IMR-90 (cell line): ENCODE measurements around the gene CUBN. TPM values are rescaled to one million over a fixed set of nuclear protein-coding genes. Genes with fewer than 3 reads are reported as not detected.

Experiments used
- ATAC-seq: fragments of 200-7000 bp; cut with Tn5 transposase; 2 replicates; pipeline ENCODE4 v1.9.1; 2020; ENCODE audit warnings: low read depth, mild to moderate bottlenecking, moderate library complexity
- BruUV-seq: library from RNA; stranded (reverse); fragments of 400-500 nt; replicated peaks from 2 replicates; lab custom pipeline; 2021; lab: Mats Ljungman, UMichigan
- CTCF ChIA-PET: fragments of 300-600 bp; formaldehyde crosslinking; extraction: SDS; loops from one replicate; lab custom pipeline; 2021; ENCODE audit warnings: antibody characterized with exemption; lab: Yijun Ruan, JAX
- POLR2A ChIA-PET: fragments of 300-600 bp; sonication (Branson Sonifier 250); formaldehyde crosslinking; loops from one replicate; lab custom pipeline; 2022; ENCODE audit warnings: antibody characterized with exemption; ENCODE audit not compliant: unreplicated experiment; lab: Charles Lee
- DNase-seq: peaks from one replicate; pipeline ENCODE4 v3.0.0; 2013
- H2AFZ ChIP-seq: replicated peaks from 2 replicates; pipeline ENCODE3; 2013; ENCODE audit warnings: low read length, mild to moderate bottlenecking; ENCODE audit not compliant: poor library complexity
- H2AK5ac ChIP-seq: 2 replicates; pipeline ENCODE4 v1.6.1; 2013; ENCODE audit warnings: low read depth, low read length, inconsistent platforms
- H2AK9ac ChIP-seq: replicated peaks from 2 replicates; pipeline ENCODE3; 2013; ENCODE audit warnings: mild to moderate bottlenecking, low read depth, low read length, moderate library complexity; ENCODE audit not compliant: poor library complexity
- H2BK120ac ChIP-seq: 2 replicates; pipeline ENCODE4 v1.6.1; 2013; ENCODE audit warnings: low read depth, low read length, inconsistent platforms
- H2BK15ac ChIP-seq: 3 replicates; pipeline ENCODE4 v1.6.1; 2013; ENCODE audit warnings: low read depth, low read length, inconsistent platforms
- H2BK20ac ChIP-seq: 2 replicates; pipeline ENCODE4 v1.6.1; 2013; ENCODE audit warnings: low read depth, mild to moderate bottlenecking, inconsistent platforms, low read length, moderate library complexity
- H2BK5ac ChIP-seq: 2 replicates; pipeline ENCODE4 v1.6.1; 2013; ENCODE audit warnings: mild to moderate bottlenecking, low read depth, low read length, inconsistent platforms; ENCODE audit not compliant: poor library complexity, severe bottlenecking
- H3K14ac ChIP-seq: replicated peaks from 2 replicates; pipeline ENCODE4 v1.6.1; 2013; ENCODE audit warnings: low read depth, low read length, inconsistent platforms
- H3K18ac ChIP-seq: 2 replicates; pipeline ENCODE4 v1.6.1; 2013; ENCODE audit warnings: low read depth, low read length, control low read depth
- H3K23ac ChIP-seq: 2 replicates; pipeline ENCODE4 v1.6.1; 2013; ENCODE audit warnings: low read depth, low read length, inconsistent platforms
- H3K27ac ChIP-seq: 2 replicates; pipeline ENCODE4 v1.5.1; 2013; ENCODE audit warnings: mild to moderate bottlenecking, control low read depth, low read length; ENCODE audit not compliant: insufficient read depth
- H3K27me3 ChIP-seq: 2 replicates; pipeline ENCODE4 v1.6.1; 2013; ENCODE audit warnings: low read length; ENCODE audit not compliant: control insufficient read depth, insufficient read depth
- H3K36me3 ChIP-seq: 2 replicates; pipeline ENCODE4 v1.6.1; 2013; ENCODE audit warnings: low read length, mixed read lengths; ENCODE audit not compliant: control insufficient read depth, insufficient read depth
- H3K4ac ChIP-seq: 2 replicates; pipeline ENCODE4 v1.6.1; 2013; ENCODE audit warnings: low read depth, low read length, inconsistent platforms
- H3K4me1 ChIP-seq: 2 replicates; pipeline ENCODE4 v1.6.1; 2013; ENCODE audit warnings: low read length, mixed read lengths; ENCODE audit not compliant: control insufficient read depth, insufficient read depth
- H3K4me2 ChIP-seq: 2 replicates; pipeline ENCODE4 v1.6.1; 2013; ENCODE audit warnings: low read depth, mild to moderate bottlenecking, control low read depth, low read length, moderate library complexity
- H3K4me3 ChIP-seq: 2 replicates; pipeline ENCODE4 v1.5.1; 2013; ENCODE audit warnings: low read depth, mild to moderate bottlenecking, control low read depth, low read length, moderate library complexity; ENCODE audit not compliant: insufficient read depth
- H3K56ac ChIP-seq: 2 replicates; pipeline ENCODE4 v1.6.1; 2013; ENCODE audit warnings: low read length, inconsistent platforms; ENCODE audit not compliant: insufficient read depth; ENCODE audit errors: extremely low read depth
- H3K79me1 ChIP-seq, 2 experiments: 2 replicates each; pipeline ENCODE4 v1.6.1; 2013; ENCODE audit warnings: low read length in 2 of 2, inconsistent platforms in 1 of 2, low read depth in 1 of 2
- H3K9ac ChIP-seq: 2 replicates; pipeline ENCODE4 v1.6.1; 2013; ENCODE audit warnings: low read depth, low read length, control low read depth
- H3K9me1 ChIP-seq: 2 replicates; pipeline ENCODE4 v1.6.1; 2013; ENCODE audit warnings: low read length, inconsistent platforms; ENCODE audit not compliant: insufficient read depth
- H3K9me3 ChIP-seq: 2 replicates; pipeline ENCODE4 v1.6.1; 2013; ENCODE audit warnings: low read length; ENCODE audit not compliant: control insufficient read depth, insufficient read depth
- H4K20me1 ChIP-seq: 2 replicates; pipeline ENCODE4 v1.6.1; 2013; ENCODE audit warnings: low read length, inconsistent platforms; ENCODE audit not compliant: insufficient read depth
- H4K5ac ChIP-seq: 2 replicates; pipeline ENCODE4 v1.6.1; 2013; ENCODE audit warnings: mild to moderate bottlenecking, low read depth, low read length, control low read depth
- H4K8ac ChIP-seq, 2 experiments: 2 replicates each; pipeline ENCODE4 v1.6.1; 2013; ENCODE audit warnings: low read depth in 2 of 2, low read length in 2 of 2, control low read depth in 1 of 2, inconsistent platforms in 1 of 2
- H4K91ac ChIP-seq: 2 replicates; pipeline ENCODE4 v1.6.1; 2013; ENCODE audit warnings: low read depth, low read length, inconsistent platforms; ENCODE audit not compliant: insufficient read depth
- CEBPB ChIP-seq: IDR thresholded peaks from 2 replicates; pipeline ENCODE4 v1.6.1; 2012; ENCODE audit warnings: low read depth, low read length, improper control_type of control experiment
- FOS ChIP-seq: fragments of 150-350 bp; IDR thresholded peaks from 2 replicates; pipeline ENCODE4 v1.6.1; 2016; ENCODE audit warnings: low read depth, low read length
- MAFK ChIP-seq: IDR thresholded peaks from 2 replicates; pipeline ENCODE4 v1.6.1; 2012; ENCODE audit warnings: low read depth, low read length, improper control_type of control experiment
- MAZ ChIP-seq: IDR thresholded peaks from 2 replicates; pipeline ENCODE4 v1.6.1; 2012; ENCODE audit warnings: low read depth, mild to moderate bottlenecking, low read length, improper control_type of control experiment, moderate library complexity, borderline replicate concordance
- WGBS, 2 experiments: methylation state at CpG; one replicate each; pipeline versions ENCODE4 v1.1.5 to v1.1.7; 2013; ENCODE audit warnings: missing lambda C conversion rate in 2 of 2; ENCODE audit not compliant: insufficient read length in 1 of 2; ENCODE audit errors: extremely low coverage in 2 of 2; 5-methylcytosine and 5-hydroxymethylcytosine counted together
- dilution Hi-C: fragments of 300-500 bp; cut with HindIII; formaldehyde crosslinking; loops from one replicate; pipeline ENCODE4 v1.14.3; 2018; ENCODE audit warnings: low sequenced_read_pairs; ENCODE audit not compliant: unreplicated experiment
- in situ Hi-C: fragments of 300-500 bp; cut with MboI; formaldehyde crosslinking; loops from 3 replicates; pipeline ENCODE4 v1.14.3; 2019; ENCODE audit warnings: low sequenced_read_pairs, inconsistent platforms, mixed read lengths
- intact Hi-C: fragments of 100-400 bp; cut with micrococcal nuclease; formaldehyde crosslinking; loops from 2 replicates; pipeline ENCODE4 v1.10.0; 2022
- polyA plus RNA-seq, 3 experiments: library from polyadenylated mRNA; depleted of rRNA; stranded (reverse); fragments of >200 nt; gene quantifications; 2 replicates each; pipeline ENCODE4 v1.2.3, GENCODE V29; 2012; ENCODE audit warnings: low replicate concordance in 1 of 3
- total RNA-seq: library from RNA; depleted of rRNA; stranded (reverse); fragments of >200 nt; gene quantifications from 2 replicates; pipeline ENCODE4 v1.2.3, GENCODE V29; 2012
- TF ChIP-seq, protein P1 (sequence below): fragments of 150-350 bp; IDR thresholded peaks from 2 replicates; pipeline ENCODE4 v1.6.1; 2017; ENCODE audit warnings: mild to moderate bottlenecking, antibody characterized with exemption, low read length, low read depth

Gene CUBN
- total and polyA plus RNA-seq, 2 of the 4 experiments (the other 2 are of a cell fraction), result 0.19 to 0.54 TPM

DNA sequence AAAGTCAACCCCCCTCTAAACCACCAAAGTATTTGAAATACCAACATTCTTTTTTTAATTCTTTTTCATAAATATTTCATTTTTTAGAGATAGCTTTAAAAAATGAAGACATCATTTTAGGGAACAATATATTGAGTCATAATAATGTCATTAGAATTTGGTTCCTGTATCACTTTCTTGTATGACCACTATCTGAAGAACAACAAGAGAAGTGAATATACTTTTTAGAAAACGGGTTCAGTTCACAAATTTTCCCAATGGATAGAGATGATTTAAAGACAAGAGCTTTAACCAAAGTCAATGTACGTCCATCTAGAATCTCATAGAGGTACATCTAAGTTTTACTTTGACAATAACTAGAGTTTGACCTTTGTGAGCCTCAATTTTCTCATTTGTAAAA, 48.2 kb downstream of the CUBN start:
- dilution Hi-C loops, result no loop called here
- no peak for ATAC-seq

More for the DNA sequence above, 48.2 kb downstream of the CUBN start:
- Histone ChIP-seq H2BK15ac (no peak overlapping the region), H3K4ac (no peak overlapping the region), H2BK20ac (no peak overlapping the region), H4K20me1 (no peaks in the 10 kb centered on the region), H4K91ac (no peak overlapping the region), H3K27me3 (no peaks in the 10 kb centered on the region), H2AFZ (no peak overlapping the region), H4K5ac (no peak overlapping the region), H3K9me3 (no peaks in the 10 kb centered on the region), H3K23ac (no peak overlapping the region), H3K18ac (no peak overlapping the region), H2AK5ac (no peak overlapping the region), H3K56ac (no peak overlapping the region), H3K36me3 (no peaks in the 10 kb centered on the region), H3K27ac (no peak overlapping the region), H3K79me1 (peaks cover 0 to 9% of the 10 kb centered on the region in 2 experiments; a peak in 3 of 4 replicates), H2BK120ac (no peak overlapping the region), H3K4me3 (no peak overlapping the region), H3K14ac (no peak overlapping the region), H3K9ac (no peak overlapping the region), H2AK9ac (no peak overlapping the region), H3K4me1 (peaks cover 7% of the 10 kb centered on the region), H3K4me2 (no peak overlapping the region), H4K8ac (no peak overlapping the region), H2BK5ac (no peak overlapping the region), H3K9me1 (peaks cover 3% of the 10 kb centered on the region; the same call in 1 of the 2 replicates)
- no CpG with 5 or more reads among the region's 2 CpGs for WGBS, 2 experiments
- CTCF ChIA-PET, result interaction anchor here (0.6 kb wide), 1 partner anchor 106 kb away, joined by 3 read pairs; no protein-coding TSS in a partner anchor
- intact Hi-C loops, result no loop called here
- no peak for TF ChIP-seq FOS
- TF ChIP-seq CEBPB, result no peak
- TF ChIP-seq, protein P1, sequence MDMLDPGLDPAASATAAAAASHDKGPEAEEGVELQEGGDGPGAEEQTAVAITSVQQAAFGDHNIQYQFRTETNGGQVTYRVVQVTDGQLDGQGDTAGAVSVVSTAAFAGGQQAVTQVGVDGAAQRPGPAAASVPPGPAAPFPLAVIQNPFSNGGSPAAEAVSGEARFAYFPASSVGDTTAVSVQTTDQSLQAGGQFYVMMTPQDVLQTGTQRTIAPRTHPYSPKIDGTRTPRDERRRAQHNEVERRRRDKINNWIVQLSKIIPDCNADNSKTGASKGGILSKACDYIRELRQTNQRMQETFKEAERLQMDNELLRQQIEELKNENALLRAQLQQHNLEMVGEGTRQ, result no peak
- TF ChIP-seq MAZ, result no peak
- TF ChIP-seq MAFK, result no peak
- in situ Hi-C loops, result no loop called here
- no TSS peak for BruUV-seq
- DNase-seq, result no peak
- POLR2A ChIA-PET, result no interaction called here
